OCI-LY1 (cell line): ENCODE data around the gene AGRP.

Experiments
- H2AFZ ChIP-seq: fragments of 200-600 bp; sonication (generic), shearing (Covaris generic); 2 replicates; pipeline ENCODE4 v1.6.0; 2014; ENCODE audit warnings: antibody characterized with exemption, mild to moderate bottlenecking, low read length
- H3F3A ChIP-seq: fragments of 200-600 bp; sonication (generic), shearing (Covaris generic); 2 replicates; pipeline ENCODE4 v1.6.0; 2014; ENCODE audit warnings: mild to moderate bottlenecking, antibody characterized with exemption, low read length, moderate library complexity; ENCODE audit not compliant: insufficient read depth
- H3K27ac ChIP-seq: fragments of 200-600 bp; sonication (generic); 2 replicates; pipeline ENCODE4 v1.5.1; 2014; ENCODE audit warnings: low read length, mixed run types, mild to moderate bottlenecking, low read depth; ENCODE audit not compliant: poor library complexity, severe bottlenecking
- H3K27me3 ChIP-seq: fragments of 200-600 bp; sonication (generic); 2 replicates; pipeline ENCODE4 v1.6.0; 2014; ENCODE audit warnings: antibody characterized with exemption, mild to moderate bottlenecking, low read length, moderate library complexity; ENCODE audit not compliant: insufficient read depth
- H3K36me3 ChIP-seq: fragments of 200-600 bp; sonication (generic); 2 replicates; pipeline ENCODE4 v1.6.1; 2014; ENCODE audit warnings: mild to moderate bottlenecking, antibody characterized with exemption, low read length, moderate library complexity, mixed read lengths; ENCODE audit not compliant: insufficient read depth
- H3K4me1 ChIP-seq: fragments of 200-600 bp; sonication (generic); 2 replicates; pipeline ENCODE4 v1.5.1; 2014; ENCODE audit warnings: mild to moderate bottlenecking, low read length, moderate library complexity; ENCODE audit not compliant: insufficient read depth, severe bottlenecking
- H3K4me2 ChIP-seq: fragments of 200-600 bp; sonication (generic), shearing (Covaris generic); 2 replicates; pipeline ENCODE4 v1.6.1; 2014; ENCODE audit warnings: low read length
- H3K4me3 ChIP-seq: fragments of 200-600 bp; sonication (generic); 2 replicates; pipeline ENCODE4 v1.5.1; 2014; ENCODE audit warnings: low read length, low read depth, mild to moderate bottlenecking, mixed read lengths; ENCODE audit not compliant: poor library complexity, severe bottlenecking
- H3K79me2 ChIP-seq: fragments of 200-600 bp; shearing (Covaris generic); 2 replicates; pipeline ENCODE4 v1.6.1; 2016; ENCODE audit warnings: mixed run types, low read length, mixed read lengths; ENCODE audit not compliant: insufficient read depth
- H3K9ac ChIP-seq: fragments of 200-600 bp; sonication (generic), shearing (Covaris generic); 2 replicates; pipeline ENCODE4 v1.6.1; 2014; ENCODE audit warnings: mild to moderate bottlenecking, low read length, mixed read lengths
- H3K9me2 ChIP-seq: fragments of 200-600 bp; sonication (generic), shearing (Covaris generic); 2 replicates; pipeline ENCODE4 v1.6.1; 2014; ENCODE audit warnings: low read depth, mild to moderate bottlenecking, low read length, mixed read lengths
- H3K9me3 ChIP-seq: fragments of 200-600 bp; shearing (Covaris generic); 2 replicates; pipeline ENCODE4 v1.6.1; 2014; ENCODE audit warnings: low read length, mixed read lengths
- H4K20me1 ChIP-seq: fragments of 200-600 bp; sonication (generic), shearing (Covaris generic); 2 replicates; pipeline ENCODE4 v1.6.0; 2016; ENCODE audit warnings: mild to moderate bottlenecking, low read length; ENCODE audit not compliant: insufficient read depth
- EZH2 ChIP-seq: fragments of 200-600 bp; sonication (generic), shearing (Covaris generic); IDR thresholded peaks from 2 replicates; pipeline ENCODE4 v1.8.0; 2017; ENCODE audit warnings: borderline replicate concordance, mixed run types, mild to moderate bottlenecking, antibody characterized with exemption, low read length, moderate library complexity, mixed read lengths
- TF ChIP-seq, protein P1 (sequence below): fragments of 200-600 bp; sonication (generic), shearing (Covaris generic); IDR thresholded peaks from 2 replicates; pipeline ENCODE4 v1.5.1; 2017; ENCODE audit warnings: mild to moderate bottlenecking, antibody characterized with exemption, low read length, moderate library complexity, mixed read lengths

AGRP gene, protein sequence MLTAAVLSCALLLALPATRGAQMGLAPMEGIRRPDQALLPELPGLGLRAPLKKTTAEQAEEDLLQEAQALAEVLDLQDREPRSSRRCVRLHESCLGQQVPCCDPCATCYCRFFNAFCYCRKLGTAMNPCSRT

DNA sequence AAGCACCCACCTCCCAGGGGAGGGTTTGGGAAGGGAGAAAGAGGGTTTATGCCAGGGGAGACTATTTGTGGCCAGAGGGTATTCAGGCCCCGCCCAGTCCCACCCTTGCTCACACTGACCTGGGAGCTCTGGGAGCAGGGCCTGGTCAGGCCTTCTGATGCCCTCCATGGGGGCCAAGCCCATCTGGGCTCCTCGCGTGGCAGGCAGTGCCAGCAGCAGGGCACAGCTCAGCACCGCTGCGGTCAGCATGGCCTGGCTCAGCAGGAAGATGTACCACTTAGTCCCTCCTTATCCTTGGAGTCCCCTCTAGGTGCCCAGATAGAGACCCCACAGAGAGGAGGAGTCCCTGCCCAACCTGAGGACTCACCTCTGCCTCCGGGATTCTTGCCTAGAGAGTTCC lies at the start of gene AGRP:
AGRP (minus strand) TSS at position 398 of the 400 bp plus-strand sequence; CDS start at position 249, 149 bp downstream.
- Histone ChIP-seq H3K36me3 (peaks cover 25% of the 10 kb centered on the region; the same call in 1 of the 2 replicates), H2AFZ (no peak within 1 kb of the TSS), H3F3A (peaks cover 5% of the 10 kb centered on the region; the same call in 1 of the 2 replicates), H3K4me3 (peak within 1 kb of the TSS; percentile 91), H3K4me2 (peak within 1 kb of the TSS; percentile 93), H3K9me2 (no peaks in the 10 kb centered on the region), H3K9me3 (no peaks in the 10 kb centered on the region), H3K4me1 (peaks cover 32% of the 10 kb centered on the region), H3K27ac (peak within 1 kb of the TSS; percentile 83), H3K9ac (peak within 1 kb of the TSS; percentile 92), H4K20me1 (no peaks in the 10 kb centered on the region), H3K27me3 (no peaks in the 10 kb centered on the region), H3K79me2 (peaks cover 21% of the 10 kb centered on the region)
- TF ChIP-seq, protein P1, sequence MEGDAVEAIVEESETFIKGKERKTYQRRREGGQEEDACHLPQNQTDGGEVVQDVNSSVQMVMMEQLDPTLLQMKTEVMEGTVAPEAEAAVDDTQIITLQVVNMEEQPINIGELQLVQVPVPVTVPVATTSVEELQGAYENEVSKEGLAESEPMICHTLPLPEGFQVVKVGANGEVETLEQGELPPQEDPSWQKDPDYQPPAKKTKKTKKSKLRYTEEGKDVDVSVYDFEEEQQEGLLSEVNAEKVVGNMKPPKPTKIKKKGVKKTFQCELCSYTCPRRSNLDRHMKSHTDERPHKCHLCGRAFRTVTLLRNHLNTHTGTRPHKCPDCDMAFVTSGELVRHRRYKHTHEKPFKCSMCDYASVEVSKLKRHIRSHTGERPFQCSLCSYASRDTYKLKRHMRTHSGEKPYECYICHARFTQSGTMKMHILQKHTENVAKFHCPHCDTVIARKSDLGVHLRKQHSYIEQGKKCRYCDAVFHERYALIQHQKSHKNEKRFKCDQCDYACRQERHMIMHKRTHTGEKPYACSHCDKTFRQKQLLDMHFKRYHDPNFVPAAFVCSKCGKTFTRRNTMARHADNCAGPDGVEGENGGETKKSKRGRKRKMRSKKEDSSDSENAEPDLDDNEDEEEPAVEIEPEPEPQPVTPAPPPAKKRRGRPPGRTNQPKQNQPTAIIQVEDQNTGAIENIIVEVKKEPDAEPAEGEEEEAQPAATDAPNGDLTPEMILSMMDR, result no peak
- no peak for TF ChIP-seq EZH2

- Histone ChIP-seq H3K27me3 (peaks cover 4% of the 10 kb centered on the region; the same call in 1 of the 2 replicates), H3K4me2 (peak overlapping the region; percentile 80), H3K9me2 (no peaks in the 10 kb centered on the region), H3F3A (peaks cover 4% of the 10 kb centered on the region; the same call in 1 of the 2 replicates), H3K9ac (peak overlapping the region; percentile 58; the same call in 1 of the 2 replicates), H4K20me1 (no peaks in the 10 kb centered on the region), H3K36me3 (no peaks in the 10 kb centered on the region), H2AFZ (no peak overlapping the region), H3K4me3 (peak overlapping the region; percentile 60), H3K27ac (peak overlapping the region; percentile 92), H3K79me2 (no peaks in the 10 kb centered on the region), H3K9me3 (no peaks in the 10 kb centered on the region), H3K4me1 (peaks cover 54% of the 10 kb centered on the region)
- TF ChIP-seq, protein P1, result no peak
- no peak for TF ChIP-seq EZH2
These were observed 47.9 kb upstream of the AGRP start for GRCh38 chr16:67531247-67531646.

GRCh38 chr16:67530013-67530939 lies 46.9 kb upstream of the AGRP start:
- Histone ChIP-seq H3K4me1 (peaks cover 54% of the 10 kb centered on the region), H3K27ac (peak overlapping the region; percentile 92), H3K4me2 (peak overlapping the region; percentile 80), H3K36me3 (no peaks in the 10 kb centered on the region), H3F3A (peaks cover 4% of the 10 kb centered on the region; the same call in 1 of the 2 replicates), H3K4me3 (peak overlapping the region; percentile 60), H3K79me2 (no peaks in the 10 kb centered on the region), H3K9me2 (no peaks in the 10 kb centered on the region), H3K9me3 (no peaks in the 10 kb centered on the region), H3K27me3 (peaks cover 3% of the 10 kb centered on the region; the same call in 1 of the 2 replicates), H3K9ac (peak overlapping the region; percentile 58; the same call in 1 of the 2 replicates), H4K20me1 (no peaks in the 10 kb centered on the region), H2AFZ (no peak overlapping the region)
- TF ChIP-seq, protein P1, result no peak
- TF ChIP-seq EZH2, result no peak
